Mesendoderm (in vitro differentiated cells): ENCODE measurements around the gene ITGA11.

Source experiments
- DNase-seq: peaks from one replicate; pipeline ENCODE4 v3.0.0; 2013
- H2AK5ac ChIP-seq: 2 replicates; pipeline ENCODE4 v1.6.1; 2013; ENCODE audit warnings: low read length, inconsistent platforms
- H2BK120ac ChIP-seq: 2 replicates; pipeline ENCODE4 v1.6.1; 2013; ENCODE audit warnings: low read depth, mild to moderate bottlenecking, low read length, moderate library complexity, mixed read lengths
- H2BK15ac ChIP-seq: replicated peaks from 2 replicates; pipeline ENCODE4 v1.6.1; 2013; ENCODE audit warnings: low read depth, mild to moderate bottlenecking, moderate library complexity
- H2BK5ac ChIP-seq: 2 replicates; pipeline ENCODE4 v1.6.1; 2013; ENCODE audit warnings: low read length, inconsistent platforms
- H3K18ac ChIP-seq: 2 replicates; pipeline ENCODE4 v1.6.1; 2013; ENCODE audit warnings: mild to moderate bottlenecking, low read length, mixed read lengths
- H3K23ac ChIP-seq: one replicate; pipeline ENCODE4 v1.6.1; 2013; ENCODE audit warnings: low read length
- H3K27ac ChIP-seq: 2 replicates; pipeline ENCODE4 v1.5.1; 2013; ENCODE audit warnings: low read depth, mild to moderate bottlenecking, inconsistent platforms, low read length, moderate library complexity
- H3K27me3 ChIP-seq: 2 replicates; pipeline ENCODE4 v1.6.1; 2013; ENCODE audit warnings: low read length, control low read depth, mild to moderate bottlenecking, inconsistent platforms; ENCODE audit not compliant: insufficient read depth, poor library complexity
- H3K36me3 ChIP-seq: 2 replicates; pipeline ENCODE4 v1.6.1; 2013; ENCODE audit warnings: low read length, inconsistent platforms; ENCODE audit not compliant: control insufficient read depth, insufficient read depth
- H3K4ac ChIP-seq: one replicate; pipeline ENCODE4 v1.6.1; 2013; ENCODE audit warnings: low read depth, mild to moderate bottlenecking, low read length, moderate library complexity
- H3K4me1 ChIP-seq: 2 replicates; pipeline ENCODE4 v1.6.1; 2013; ENCODE audit warnings: low read depth, low read length, inconsistent platforms; ENCODE audit not compliant: control insufficient read depth
- H3K4me2 ChIP-seq: 2 replicates; pipeline ENCODE4 v1.6.1; 2013; ENCODE audit warnings: low read length
- H3K4me3 ChIP-seq: 2 replicates; pipeline ENCODE4 v1.5.1; 2013; ENCODE audit warnings: mild to moderate bottlenecking, low read length
- H3K56ac ChIP-seq: one replicate; pipeline ENCODE4 v1.6.1; 2013; ENCODE audit warnings: low read length
- H3K79me1 ChIP-seq: 2 replicates; pipeline ENCODE4 v1.6.1; 2013; ENCODE audit warnings: low read length, inconsistent platforms
- H3K79me2 ChIP-seq: 2 replicates; pipeline ENCODE4 v1.6.1; 2013; ENCODE audit warnings: mild to moderate bottlenecking, low read length; ENCODE audit not compliant: control insufficient read depth, insufficient read depth
- H3K9ac ChIP-seq: 2 replicates; pipeline ENCODE4 v1.6.1; 2013; ENCODE audit warnings: low read length, inconsistent platforms
- H4K5ac ChIP-seq: one replicate; pipeline ENCODE4 v1.6.1; 2013; ENCODE audit warnings: low read length
- H4K8ac ChIP-seq: one replicate; pipeline ENCODE4 v1.6.1; 2013; ENCODE audit warnings: low read depth, mild to moderate bottlenecking, control low read depth, low read length, moderate library complexity
- WGBS: extraction: QIAGEN DNeasy Blood & Tissue Kit; methylation state at CpG from one replicate; pipeline ENCODE4 v1.1.7; 2013; ENCODE audit warnings: low lambda C conversion rate, missing lambda C conversion rate; ENCODE audit not compliant: insufficient coverage; ENCODE audit errors: extremely low coverage; 5-methylcytosine and 5-hydroxymethylcytosine counted together

ITGA11 gene

DNA sequence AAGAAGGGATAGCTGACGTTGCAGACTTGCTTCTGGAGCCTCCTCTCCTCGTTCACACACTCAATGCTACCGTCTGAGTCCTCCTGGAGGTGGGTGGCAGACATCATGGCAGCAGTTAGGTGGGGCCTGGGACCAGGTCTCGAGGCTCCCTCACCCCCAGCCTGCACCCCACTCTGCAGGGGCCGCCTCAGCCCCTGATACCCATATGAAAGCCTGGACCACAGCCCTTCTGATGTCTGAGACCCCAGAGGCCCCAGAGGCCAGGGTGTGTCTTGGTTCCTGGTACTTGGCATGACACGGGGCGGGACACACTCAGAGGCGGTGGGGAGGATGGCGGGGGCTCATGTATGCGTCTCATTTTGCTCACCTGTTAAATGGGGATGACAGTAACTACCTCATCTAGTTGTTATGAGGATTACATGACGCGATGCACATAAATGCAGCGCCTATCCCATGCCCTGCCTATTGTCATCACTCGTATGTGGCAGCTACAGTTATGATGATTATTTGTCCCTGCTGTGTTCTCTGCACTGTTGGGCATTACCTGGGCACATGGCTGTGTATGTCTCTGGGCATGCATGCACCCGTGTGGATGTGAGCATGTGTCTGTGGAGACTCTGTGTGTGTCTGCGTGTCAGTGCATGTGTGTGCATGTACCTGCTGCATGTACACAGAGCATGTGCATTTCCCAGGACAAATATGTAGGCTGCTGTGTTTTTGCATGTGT is 114.5 kb downstream of the ITGA11 start:
- Histone ChIP-seq H3K9ac (no peak overlapping the region), H3K4me1 (peaks cover 2% of the 10 kb centered on the region), H3K4ac (no peak overlapping the region), H3K4me3 (no peak overlapping the region), H2AK5ac (no peak overlapping the region), H3K56ac (no peak overlapping the region), H3K36me3 (no peaks in the 10 kb centered on the region), H4K8ac (no peak overlapping the region), H3K79me1 (no peaks in the 10 kb centered on the region), H2BK5ac (no peak overlapping the region), H4K5ac (no peak overlapping the region), H3K18ac (no peak overlapping the region), H3K23ac (no peak overlapping the region), H2BK120ac (no peak overlapping the region), H3K27me3 (no peaks in the 10 kb centered on the region), H3K27ac (no peak overlapping the region), H2BK15ac (no peak overlapping the region), H3K79me2 (no peaks in the 10 kb centered on the region), H3K4me2 (no peak overlapping the region)
- WGBS = no CpG with 5 or more reads among the region's 16 CpGs
- no peak for DNase-seq

DNA sequence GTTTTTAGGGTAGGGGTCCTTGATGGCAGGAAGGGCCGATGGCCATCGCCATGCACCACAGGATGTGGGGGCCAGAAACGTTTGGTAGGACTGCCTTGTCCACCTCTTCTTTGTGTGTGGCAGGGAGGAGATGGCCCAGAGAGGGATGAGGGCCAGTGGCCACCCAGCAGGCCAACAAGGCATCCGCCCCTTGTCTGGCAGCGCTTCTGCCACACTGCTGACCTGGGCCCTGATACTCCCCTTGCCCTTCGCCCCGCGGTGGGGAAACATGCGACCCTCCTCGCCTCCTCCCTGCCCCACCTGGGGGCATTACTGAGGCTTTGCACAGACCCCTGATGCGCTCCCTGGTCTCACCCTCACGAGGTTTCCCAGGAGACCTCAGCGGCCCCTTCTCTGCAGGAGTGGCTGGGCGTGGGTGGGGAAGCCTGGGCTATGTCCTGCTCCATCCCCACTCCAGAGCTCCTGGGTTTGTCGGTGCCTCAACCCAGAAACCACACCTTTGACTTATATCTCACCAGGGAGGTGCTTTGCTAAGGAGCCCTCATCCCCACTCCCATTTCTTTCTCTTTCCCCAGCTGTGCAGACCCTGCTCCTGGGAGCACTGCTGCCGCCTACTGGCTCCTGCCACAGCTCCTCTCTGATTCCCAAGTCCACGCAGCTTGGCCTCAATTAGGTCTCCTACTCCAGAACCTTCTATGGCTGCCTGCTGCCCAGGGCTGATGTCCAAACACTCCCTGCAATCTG is 115.7 kb downstream of the ITGA11 start:
- DNase-seq = peak; percentile 66
- no peak overlapping the region for H2AK5ac ChIP-seq
- no peaks in the 10 kb centered on the region for H3K79me1 ChIP-seq
- H2BK15ac ChIP-seq = no peak overlapping the region
- no peak overlapping the region for H3K4me3 ChIP-seq
- no peak overlapping the region for H2BK120ac ChIP-seq
- H3K9ac ChIP-seq = no peak overlapping the region
- no peak overlapping the region for H3K18ac ChIP-seq
- H4K8ac ChIP-seq = no peak overlapping the region
- no peaks in the 10 kb centered on the region for H3K79me2 ChIP-seq
- no peak overlapping the region for H4K5ac ChIP-seq
- H3K56ac ChIP-seq = peak overlapping the region; percentile 66
- no peak overlapping the region for H3K4me2 ChIP-seq
- peak overlapping the region; percentile 85 for H3K23ac ChIP-seq
- H3K36me3 ChIP-seq = no peaks in the 10 kb centered on the region
- no peak overlapping the region for H3K4ac ChIP-seq
- no CpG with 5 or more reads among the region's 17 CpGs for WGBS
- H3K27me3 ChIP-seq = no peaks in the 10 kb centered on the region
- no peak overlapping the region for H2BK5ac ChIP-seq
- no peak overlapping the region for H3K27ac ChIP-seq
- peaks cover 2% of the 10 kb centered on the region for H3K4me1 ChIP-seq

DNA sequence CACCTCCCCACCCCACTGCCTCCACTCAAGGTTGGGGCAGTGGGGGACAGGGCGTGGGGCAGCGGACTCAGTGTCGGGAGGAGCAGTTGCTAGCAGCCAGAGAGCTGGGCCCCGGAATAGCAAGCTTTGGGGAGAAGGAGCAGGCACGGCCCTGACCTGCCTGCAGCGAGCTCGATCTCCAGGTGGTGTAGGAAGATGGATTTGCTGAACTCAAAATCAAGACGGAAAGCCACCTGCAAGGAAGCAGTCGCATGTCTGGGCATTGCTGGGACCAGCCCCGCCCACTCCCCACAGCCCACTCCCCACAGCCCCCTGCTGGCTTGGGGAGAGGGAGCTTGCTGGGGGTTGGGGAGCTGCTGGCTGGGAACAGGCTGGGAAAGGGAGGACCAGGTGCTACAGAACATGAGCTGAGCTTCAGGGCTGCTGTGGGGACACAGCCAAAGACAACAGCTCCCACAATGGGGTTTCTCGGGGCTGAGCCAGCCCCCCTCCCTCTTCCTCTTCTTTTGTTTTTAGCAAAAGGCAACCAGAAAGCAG is 116.4 kb downstream of the ITGA11 start:
- H2BK15ac ChIP-seq = no peak overlapping the region
- H3K4me3 ChIP-seq = no peak overlapping the region
- no peaks in the 10 kb centered on the region for H3K27me3 ChIP-seq
- H3K27ac ChIP-seq = no peak overlapping the region
- DNase-seq = peak; percentile 36
- H3K4ac ChIP-seq = no peak overlapping the region
- H3K4me2 ChIP-seq = no peak overlapping the region
- no peak overlapping the region for H2BK5ac ChIP-seq
- H2AK5ac ChIP-seq = no peak overlapping the region
- H4K5ac ChIP-seq = no peak overlapping the region
- no peak overlapping the region for H3K9ac ChIP-seq
- no CpG with 5 or more reads among the region's 11 CpGs for WGBS
- no peak overlapping the region for H4K8ac ChIP-seq
- no peaks in the 10 kb centered on the region for H3K79me2 ChIP-seq
- peak overlapping the region; percentile 85 for H3K23ac ChIP-seq
- no peaks in the 10 kb centered on the region for H3K79me1 ChIP-seq
- peaks cover 2% of the 10 kb centered on the region for H3K4me1 ChIP-seq
- H3K18ac ChIP-seq = no peak overlapping the region
- H3K56ac ChIP-seq = peak overlapping the region; percentile 66
- H2BK120ac ChIP-seq = no peak overlapping the region
- H3K36me3 ChIP-seq = no peaks in the 10 kb centered on the region

DNA sequence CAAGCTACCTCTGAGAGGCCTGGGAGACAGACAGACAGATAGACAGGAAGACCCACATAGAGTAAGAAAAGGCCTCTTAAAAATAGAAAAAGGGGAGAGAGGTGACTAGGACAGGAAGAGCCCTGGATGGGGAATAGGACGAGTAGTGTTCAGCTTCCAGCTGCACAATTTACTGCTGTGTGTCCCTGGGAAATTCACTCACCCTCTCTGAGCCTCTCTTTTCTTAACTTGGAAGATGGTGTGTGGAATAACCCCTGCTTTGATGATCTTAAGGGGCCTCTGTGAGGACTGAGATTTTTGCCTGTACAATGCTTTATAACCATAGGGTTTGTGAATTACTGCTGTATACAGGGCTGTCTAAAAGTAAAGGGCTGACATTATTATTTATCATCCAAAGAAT is 116.9 kb downstream of the ITGA11 start:
- no peaks in the 10 kb centered on the region for H3K79me2 ChIP-seq
- no peaks in the 10 kb centered on the region for H3K79me1 ChIP-seq
- H3K18ac ChIP-seq = no peak overlapping the region
- peaks cover 2% of the 10 kb centered on the region for H3K4me1 ChIP-seq
- no peak overlapping the region for H4K8ac ChIP-seq
- no peaks in the 10 kb centered on the region for H3K27me3 ChIP-seq
- H2AK5ac ChIP-seq = no peak overlapping the region
- H2BK5ac ChIP-seq = no peak overlapping the region
- no peak overlapping the region for H3K4ac ChIP-seq
- H3K36me3 ChIP-seq = no peaks in the 10 kb centered on the region
- no peak overlapping the region for H2BK120ac ChIP-seq
- H3K56ac ChIP-seq = no peak overlapping the region
- H3K4me2 ChIP-seq = no peak overlapping the region
- no peak overlapping the region for H4K5ac ChIP-seq
- no CpG with 5 or more reads among the region's 1 CpG for WGBS
- H3K27ac ChIP-seq = no peak overlapping the region
- H3K4me3 ChIP-seq = no peak overlapping the region
- no peak overlapping the region for H3K9ac ChIP-seq
- no peak overlapping the region for H2BK15ac ChIP-seq
- no peak overlapping the region for H3K23ac ChIP-seq
- DNase-seq = no peak

DNA sequence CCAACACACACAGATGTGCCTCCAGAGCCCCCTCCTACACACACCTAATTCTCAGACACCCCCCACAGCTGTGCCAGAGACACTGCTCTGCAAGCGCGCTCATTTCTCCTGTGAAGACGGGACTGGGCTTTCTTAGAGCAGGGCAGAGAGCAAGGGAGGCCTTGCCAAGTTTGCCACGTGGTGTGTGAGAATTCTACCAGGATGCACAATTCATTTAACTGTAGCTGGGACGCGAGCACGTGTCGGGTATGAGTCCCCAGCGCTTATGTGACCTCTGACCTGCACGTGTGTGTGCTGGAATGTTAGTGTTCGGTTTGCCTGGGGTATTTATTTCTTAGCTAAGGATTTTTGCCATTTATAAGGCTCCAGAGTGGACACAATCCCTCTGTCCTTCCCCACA is 117.4 kb downstream of the ITGA11 start:
- H3K56ac ChIP-seq = no peak overlapping the region
- H3K9ac ChIP-seq = no peak overlapping the region
- H2BK5ac ChIP-seq = no peak overlapping the region
- no peaks in the 10 kb centered on the region for H3K36me3 ChIP-seq
- no peak for DNase-seq
- H3K79me2 ChIP-seq = no peaks in the 10 kb centered on the region
- H3K4me2 ChIP-seq = no peak overlapping the region
- no peak overlapping the region for H4K8ac ChIP-seq
- H3K23ac ChIP-seq = no peak overlapping the region
- no peak overlapping the region for H3K4ac ChIP-seq
- no peak overlapping the region for H3K27ac ChIP-seq
- WGBS = no CpG with 5 or more reads among the region's 11 CpGs
- H3K27me3 ChIP-seq = no peaks in the 10 kb centered on the region
- no peak overlapping the region for H2AK5ac ChIP-seq
- no peak overlapping the region for H2BK15ac ChIP-seq
- H3K18ac ChIP-seq = no peak overlapping the region
- H3K79me1 ChIP-seq = no peaks in the 10 kb centered on the region
- peaks cover 2% of the 10 kb centered on the region for H3K4me1 ChIP-seq
- no peak overlapping the region for H2BK120ac ChIP-seq
- no peak overlapping the region for H3K4me3 ChIP-seq
- no peak overlapping the region for H4K5ac ChIP-seq
